ENCODE measurements around the gene SOX9. TPM values are rescaled to one million over a fixed set of nuclear protein-coding genes. Genes with fewer than 3 reads are reported as not detected.
"Not testable (repeated sequence)": the region's sequence is repeated elsewhere in the genome, so short reads cannot be mapped to it uniquely, and the experiment has no call there.

The SOX9 gene
- total RNA-seq, 1 donor = not detected

DNA sequence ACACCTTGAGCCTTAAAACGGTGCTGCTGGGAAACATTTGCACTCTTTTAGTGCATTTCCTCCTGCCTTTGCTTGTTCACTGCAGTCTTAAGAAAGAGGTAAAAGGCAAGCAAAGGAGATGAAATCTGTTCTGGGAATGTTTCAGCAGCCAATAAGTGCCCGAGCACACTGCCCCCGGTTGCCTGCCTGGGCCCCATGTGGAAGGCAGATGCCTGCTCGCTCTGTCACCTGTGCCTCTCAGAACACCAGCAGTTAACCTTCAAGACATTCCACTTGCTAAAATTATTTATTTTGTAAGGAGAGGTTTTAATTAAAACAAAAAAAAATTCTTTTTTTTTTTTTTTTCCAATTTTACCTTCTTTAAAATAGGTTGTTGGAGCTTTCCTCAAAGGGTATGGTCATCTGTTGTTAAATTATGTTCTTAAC, 4.4 kb downstream of the SOX9 start:
- DNase-seq (ENCODE audit: low read depth in 2 of 3, low spot score in 2 of 3) = no peak

DNA sequence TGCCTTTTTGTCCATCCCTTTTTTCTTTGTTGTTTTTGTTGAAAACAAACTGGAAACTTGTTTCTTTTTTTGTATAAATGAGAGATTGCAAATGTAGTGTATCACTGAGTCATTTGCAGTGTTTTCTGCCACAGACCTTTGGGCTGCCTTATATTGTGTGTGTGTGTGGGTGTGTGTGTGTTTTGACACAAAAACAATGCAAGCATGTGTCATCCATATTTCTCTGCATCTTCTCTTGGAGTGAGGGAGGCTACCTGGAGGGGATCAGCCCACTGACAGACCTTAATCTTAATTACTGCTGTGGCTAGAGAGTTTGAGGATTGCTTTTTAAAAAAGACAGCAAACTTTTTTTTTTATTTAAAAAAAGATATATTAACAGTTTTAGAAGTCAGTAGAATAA, 4.9 kb downstream of the SOX9 start:
- no peak for DNase-seq (ENCODE audit: low read depth in 2 of 3, low spot score in 2 of 3)

DNA sequence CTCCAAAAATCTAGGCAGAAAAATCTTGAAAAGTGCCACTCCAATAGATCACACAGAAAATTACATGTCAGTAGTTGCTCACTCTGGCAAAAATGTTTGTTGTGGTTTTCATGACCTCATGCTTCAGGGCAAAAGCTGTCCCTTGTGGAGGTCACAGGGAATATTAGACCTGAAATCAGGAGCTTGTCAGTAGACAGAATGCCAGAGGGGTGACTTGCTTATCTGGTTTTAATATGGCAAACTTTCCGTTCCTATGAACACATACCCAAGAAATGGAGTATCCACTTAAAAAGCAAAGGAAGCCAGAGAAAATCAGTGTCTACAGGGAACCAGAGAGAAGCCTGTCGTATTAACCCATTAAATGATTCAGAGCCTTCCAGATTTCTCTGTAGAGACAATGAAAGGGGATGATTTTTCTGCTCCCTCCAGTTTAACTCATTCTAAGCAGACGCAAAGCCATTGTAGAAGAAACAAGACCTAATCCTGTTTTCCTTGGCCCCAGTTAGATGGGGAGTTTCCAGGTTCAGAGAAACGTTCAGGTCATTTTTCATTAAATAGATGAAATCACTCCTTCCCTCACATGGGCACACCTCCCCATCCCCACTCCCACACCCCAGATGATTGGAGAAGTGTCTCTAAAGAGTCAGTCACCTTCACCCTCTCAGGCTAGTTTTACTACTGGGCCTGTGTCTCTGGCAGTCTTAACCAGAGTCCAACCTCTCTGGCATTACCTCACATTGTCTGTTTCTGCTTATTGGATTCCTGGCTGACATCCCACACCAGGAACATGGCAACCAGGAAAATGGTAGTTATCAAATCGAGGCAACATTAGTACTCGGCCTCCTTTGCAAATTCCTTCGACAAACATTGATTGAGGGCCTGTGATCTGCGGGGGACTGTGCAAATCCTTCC, 6.0 kb downstream of the SOX9 start:
- DNase-seq (ENCODE audit: low read depth in 2 of 3, low spot score in 2 of 3) = no peak

DNA sequence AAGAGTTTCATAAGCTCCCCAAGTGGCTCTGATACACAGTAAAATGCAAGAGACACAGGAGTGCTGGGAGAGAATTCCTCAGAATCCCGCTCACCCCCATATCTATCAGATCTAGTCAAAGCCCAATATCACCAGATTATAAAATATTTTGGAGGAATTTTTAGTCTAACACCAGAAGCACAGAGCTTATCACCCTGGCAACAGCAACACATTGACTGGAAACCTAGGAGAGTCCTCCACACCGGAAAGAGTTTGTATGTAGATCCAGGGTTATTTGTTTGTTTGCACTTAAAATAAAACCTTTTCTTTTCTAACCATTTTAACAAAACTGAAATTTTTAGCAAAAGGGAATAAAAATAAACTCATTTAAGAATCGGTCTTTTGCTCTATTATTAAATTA, 7.2 kb downstream of the SOX9 start:
- DNase-seq (ENCODE audit: low read depth in 2 of 3, low spot score in 2 of 3) = no peak

DNA sequence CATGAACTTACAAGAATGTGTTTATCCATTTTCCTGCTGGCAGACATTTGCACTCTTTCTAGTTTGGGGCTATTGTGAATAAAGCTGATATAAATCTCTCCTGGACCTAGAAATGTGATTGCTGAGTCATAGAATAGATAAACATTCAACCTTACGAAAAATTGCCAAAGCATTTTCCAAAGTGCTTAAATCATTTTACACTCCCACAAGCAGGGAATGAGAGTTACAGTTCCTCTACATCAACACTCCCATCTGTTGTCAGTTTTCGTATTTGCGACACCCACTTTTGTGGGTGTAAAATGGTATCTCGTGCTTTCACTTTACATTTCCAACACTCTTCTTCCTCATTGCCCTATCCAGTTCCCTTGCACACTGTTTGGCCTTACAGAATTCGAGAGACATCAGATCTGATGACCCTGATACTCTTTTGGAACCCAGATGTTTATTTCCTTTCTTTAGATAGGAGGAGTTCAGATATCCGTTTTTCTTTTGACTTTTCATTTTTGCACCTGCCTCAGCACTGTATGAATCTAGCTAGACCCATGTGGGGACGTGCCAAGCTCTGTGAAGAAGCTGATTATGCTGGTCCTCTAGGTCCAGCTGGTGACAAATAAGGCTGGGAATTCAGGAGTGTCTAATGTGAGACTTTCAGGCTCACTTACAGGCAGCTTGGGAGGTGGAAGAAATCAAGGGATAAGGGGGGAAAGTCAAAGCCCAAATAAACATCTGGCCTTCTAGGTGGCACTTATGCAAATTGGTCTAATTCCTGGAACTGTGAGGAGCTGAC, 14.0 kb downstream of the SOX9 start:
- DNase-seq (ENCODE audit: low read depth in 2 of 3, low spot score in 2 of 3) = no peak

DNA sequence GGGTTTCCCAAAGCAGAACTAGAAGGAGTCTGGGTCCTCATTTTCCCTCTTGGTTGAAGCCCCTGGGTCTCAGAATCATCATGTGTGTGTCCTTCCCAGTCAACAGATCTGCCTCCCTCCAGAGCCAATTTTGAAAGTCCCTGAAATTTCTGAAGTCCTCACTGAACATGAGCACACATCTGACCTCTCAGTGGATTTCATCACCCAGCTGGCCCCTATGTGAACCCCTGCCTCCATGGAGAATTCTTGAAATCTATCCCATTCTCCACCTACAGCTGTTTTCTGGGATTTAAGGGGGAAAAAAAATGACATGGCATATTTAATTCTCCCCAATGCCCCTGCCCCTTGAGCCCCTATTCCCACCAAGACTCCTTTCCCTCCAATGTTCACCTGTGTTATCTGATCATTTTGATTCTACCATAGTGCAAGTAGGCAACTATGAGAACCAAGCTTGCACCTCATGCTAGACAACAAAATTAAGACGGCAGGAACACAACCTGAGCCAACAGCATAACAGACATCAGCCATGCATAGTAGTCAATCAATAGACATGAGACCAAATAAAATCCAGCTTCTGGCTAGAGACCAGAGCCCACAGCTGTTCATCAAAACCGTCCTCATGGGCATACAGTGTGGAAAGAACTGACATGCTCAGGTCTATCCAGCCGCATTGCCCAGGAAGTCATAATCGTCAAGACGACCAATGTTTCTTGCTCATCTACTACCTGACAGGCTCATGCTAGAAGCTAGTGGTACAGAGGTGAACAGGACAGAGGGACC, 14.9 kb downstream of the SOX9 start:
- DNase-seq (ENCODE audit: low read depth in 2 of 3, low spot score in 2 of 3) = no peak

DNA sequence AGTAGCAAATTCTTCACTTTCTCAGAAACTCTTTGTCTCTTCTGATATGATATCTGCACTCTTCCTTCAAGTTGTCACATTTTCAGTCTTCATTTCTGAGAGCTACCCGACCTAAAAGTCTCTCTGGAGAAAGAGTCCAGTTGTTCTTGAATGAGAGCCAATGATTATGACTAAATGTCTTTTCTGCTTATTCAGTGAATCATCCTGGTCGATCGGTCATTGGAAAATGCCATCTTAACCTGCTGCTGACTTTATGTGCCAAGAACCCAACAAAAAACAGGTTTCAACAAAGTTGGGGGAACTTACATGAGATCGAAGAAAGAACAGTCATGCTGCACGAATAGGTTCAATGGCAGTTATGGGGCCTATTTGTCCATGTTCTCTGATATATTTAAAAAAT, 15.9 kb downstream of the SOX9 start:
- no peak for DNase-seq (ENCODE audit: low read depth in 2 of 3, low spot score in 2 of 3)

DNA sequence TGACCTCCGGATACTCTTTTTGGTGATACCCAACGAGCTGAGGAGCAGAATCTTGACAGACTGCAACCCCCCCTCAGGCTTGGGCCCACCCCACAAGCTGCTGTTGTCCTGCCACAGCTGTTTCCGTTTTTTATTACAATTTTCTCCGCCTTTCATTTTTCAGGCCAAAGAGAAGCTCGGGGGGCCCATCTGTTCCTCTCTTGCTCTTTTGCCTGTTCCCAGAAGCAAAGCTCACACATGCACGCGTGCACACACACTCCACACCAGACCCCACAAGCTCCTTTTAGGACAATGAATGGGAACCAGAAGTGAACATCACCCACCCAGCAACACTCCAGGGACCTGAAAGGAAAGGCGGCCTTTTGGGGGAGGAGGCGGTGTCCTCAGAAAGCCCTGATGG, 16.3 kb downstream of the SOX9 start:
- DNase-seq (ENCODE audit: low read depth in 2 of 3, low spot score in 2 of 3) = no peak

DNA sequence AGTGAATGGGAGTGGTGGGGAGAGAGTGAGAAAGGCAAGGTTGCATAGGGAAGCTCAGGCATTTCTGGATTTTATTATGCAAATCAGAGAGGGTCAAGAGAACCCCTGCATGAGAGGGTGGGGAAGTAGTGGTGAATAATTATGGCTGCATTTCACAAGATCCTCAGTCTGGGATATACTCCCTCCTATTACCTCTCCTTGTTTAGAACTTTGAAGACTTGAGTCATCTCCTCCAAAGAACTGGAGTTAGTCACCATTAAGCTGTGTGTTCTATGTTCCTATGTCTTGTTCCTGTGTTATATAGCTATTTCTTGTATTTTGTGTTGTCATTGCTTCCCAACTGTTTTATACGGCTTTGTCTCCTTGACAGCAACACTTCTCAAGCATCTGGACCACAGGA, 18.4 kb downstream of the SOX9 start:
- DNase-seq (ENCODE audit: low read depth in 2 of 3, low spot score in 2 of 3) = no peak

DNA sequence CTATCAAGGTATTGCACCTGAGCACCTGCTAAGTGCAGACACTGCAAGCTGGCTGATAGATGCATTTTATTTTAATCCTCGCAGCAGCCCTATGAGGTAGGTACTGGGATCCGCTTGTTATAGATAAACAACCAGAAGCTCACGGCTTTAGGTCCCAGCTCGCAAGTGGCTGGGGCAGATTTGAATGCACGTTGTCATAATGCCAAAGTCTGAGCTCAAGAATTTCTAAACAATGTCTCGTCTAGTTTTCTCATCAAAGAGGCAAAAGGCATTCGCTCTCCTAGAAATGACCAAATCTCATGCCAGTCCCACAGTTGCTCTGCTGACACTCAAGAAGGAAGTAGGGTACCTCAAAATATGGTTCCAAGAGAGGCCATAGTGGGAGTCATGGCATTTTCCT, 20.5 kb downstream of the SOX9 start:
- DNase-seq (ENCODE audit: low read depth in 2 of 3, low spot score in 2 of 3) = no peak

DNA sequence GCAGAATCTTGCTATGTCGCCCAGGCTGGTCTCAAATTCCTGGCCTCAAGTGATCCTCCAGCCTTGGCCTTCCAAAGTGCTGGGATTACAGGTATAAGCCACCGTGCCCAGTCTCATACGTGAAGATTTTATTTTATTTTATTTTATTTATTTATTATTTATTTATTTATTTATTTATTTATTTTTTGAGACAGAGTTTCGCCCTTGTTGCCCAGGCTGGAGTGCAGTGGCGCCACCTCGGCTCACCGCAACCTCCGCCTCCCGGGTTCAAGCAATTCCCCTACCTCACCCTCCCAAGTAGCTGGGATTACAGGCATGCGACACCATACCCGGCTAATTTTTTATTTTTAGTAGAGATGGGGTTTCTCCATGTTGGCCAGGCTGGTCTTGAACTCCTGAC, 21.3 kb downstream of the SOX9 start:
- DNase-seq (ENCODE audit: low read depth in 2 of 3, low spot score in 2 of 3) = not testable (repeated sequence)

DNA sequence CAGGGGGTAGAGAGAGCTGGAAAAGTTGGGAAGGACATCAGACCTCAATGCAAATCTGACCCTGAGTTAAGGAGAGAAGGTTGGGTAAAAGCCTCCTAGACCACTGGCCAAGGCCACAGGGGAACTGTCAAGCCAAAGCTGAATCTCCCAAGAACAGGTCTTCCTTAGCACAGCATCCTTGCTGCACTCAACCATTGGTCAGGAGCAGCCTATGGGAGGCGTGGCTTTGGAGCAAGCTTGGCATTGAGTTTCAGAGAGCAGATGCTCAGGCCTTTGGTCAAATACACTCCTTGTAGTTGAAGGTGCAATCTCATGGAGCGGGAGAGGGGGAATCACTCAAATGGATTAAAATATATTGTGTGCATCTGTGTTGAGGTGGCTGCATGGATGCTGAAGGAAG, 21.8 kb downstream of the SOX9 start:
- DNase-seq (ENCODE audit: low read depth in 2 of 3, low spot score in 2 of 3) = no peak

DNA sequence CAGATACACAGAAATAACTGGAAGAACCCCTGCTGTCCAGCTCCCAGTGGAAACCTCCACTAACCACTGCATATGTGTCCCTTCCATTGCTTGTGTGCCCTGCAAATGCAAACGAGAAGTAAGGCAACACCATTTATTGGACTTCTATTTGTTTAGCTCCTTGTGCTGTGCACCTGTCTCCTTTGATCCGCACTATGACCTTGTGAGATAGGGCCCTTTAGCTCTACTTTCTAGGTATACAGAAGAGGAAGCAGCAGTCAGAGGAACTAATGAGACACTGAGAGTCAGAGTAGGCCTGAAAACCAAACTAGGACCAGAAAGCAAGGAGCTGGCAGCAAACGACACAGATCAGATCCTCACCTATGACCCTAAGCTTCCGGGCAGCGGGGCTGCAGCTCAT, 22.4 kb downstream of the SOX9 start:
- no peak for DNase-seq (ENCODE audit: low read depth in 2 of 3, low spot score in 2 of 3)

DNA sequence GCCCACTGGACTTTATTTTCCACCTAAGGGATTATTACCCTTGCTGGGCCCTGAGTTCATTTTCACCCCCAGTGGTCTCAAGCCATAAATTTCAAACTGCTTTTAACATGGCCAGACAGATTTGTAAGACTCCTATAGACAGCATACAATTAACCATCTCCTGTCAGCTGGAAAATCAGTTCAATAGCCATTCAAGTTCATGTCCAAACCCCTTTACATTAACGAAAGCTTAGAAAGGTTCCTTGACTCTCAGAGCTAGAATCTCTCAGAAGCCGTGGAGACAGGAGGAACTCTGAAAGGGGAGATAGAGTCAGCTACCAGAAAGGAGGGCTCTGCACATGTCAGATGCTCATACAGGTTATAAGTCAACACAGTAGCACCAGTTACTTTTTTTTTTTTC, 23.3 kb downstream of the SOX9 start:
- no peak for DNase-seq (ENCODE audit: low read depth in 2 of 3, low spot score in 2 of 3)

DNA sequence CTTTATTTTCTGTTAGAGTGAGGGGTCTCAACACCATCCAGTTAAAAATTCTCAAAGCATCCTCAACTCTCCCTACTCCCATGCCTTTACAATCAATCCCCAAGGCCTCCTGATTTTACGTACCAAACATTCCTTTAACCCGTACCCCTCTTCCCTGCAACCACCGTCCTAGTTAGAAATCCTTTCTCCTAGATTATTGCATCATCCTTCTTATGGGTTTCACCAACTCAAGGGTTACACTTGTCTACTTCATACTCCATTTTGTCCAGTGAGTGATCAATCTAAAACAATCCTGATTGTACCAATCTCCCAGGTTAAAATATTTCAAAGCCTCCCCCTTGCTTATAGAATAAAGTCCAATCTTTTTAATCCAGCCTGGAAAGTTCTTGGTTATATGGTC, 24.7 kb downstream of the SOX9 start:
- DNase-seq (ENCODE audit: low read depth in 2 of 3, low spot score in 2 of 3) = no peak

DNA sequence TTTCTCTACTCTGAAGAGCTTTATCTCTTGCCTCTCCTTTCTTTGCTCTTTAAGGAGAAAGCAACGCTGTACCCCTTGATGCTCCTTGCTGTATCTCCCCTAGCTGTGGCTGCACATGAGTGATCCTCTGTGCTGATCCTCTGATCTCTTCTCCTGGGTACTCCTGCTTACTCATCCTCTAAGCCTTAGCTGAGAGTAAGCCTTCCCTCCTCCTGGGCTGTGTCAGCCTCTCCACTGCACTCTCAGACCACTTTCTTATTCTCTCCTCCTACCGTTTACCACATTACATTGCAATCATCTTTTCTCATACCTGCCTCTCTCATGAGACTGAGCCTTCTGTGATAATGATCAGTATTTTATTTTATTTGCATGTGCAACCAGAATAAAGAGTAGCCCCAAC, 25.1 kb downstream of the SOX9 start:
- DNase-seq (ENCODE audit: low read depth in 2 of 3, low spot score in 2 of 3) = no peak

DNA sequence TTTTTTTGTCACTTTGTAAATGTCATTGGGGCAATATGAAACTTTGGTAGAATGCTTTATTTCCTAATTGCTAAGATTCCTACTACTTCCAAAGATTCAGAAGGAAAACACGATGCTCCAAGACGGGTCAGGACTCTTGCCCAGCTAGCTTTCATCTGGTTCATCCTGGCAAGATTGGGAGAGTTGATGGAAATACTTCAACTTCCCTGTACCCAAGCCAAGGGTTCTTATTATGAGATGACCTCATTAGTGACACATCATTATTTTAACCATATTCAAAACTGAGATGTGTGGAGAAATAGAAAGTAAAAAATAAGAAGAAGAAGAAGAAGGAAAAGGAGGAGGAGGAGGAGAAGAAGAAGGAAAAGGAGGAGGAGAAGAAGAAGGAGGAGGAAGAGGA, 25.6 kb downstream of the SOX9 start:
- DNase-seq (ENCODE audit: low read depth in 2 of 3, low spot score in 2 of 3) = no peak

DNA sequence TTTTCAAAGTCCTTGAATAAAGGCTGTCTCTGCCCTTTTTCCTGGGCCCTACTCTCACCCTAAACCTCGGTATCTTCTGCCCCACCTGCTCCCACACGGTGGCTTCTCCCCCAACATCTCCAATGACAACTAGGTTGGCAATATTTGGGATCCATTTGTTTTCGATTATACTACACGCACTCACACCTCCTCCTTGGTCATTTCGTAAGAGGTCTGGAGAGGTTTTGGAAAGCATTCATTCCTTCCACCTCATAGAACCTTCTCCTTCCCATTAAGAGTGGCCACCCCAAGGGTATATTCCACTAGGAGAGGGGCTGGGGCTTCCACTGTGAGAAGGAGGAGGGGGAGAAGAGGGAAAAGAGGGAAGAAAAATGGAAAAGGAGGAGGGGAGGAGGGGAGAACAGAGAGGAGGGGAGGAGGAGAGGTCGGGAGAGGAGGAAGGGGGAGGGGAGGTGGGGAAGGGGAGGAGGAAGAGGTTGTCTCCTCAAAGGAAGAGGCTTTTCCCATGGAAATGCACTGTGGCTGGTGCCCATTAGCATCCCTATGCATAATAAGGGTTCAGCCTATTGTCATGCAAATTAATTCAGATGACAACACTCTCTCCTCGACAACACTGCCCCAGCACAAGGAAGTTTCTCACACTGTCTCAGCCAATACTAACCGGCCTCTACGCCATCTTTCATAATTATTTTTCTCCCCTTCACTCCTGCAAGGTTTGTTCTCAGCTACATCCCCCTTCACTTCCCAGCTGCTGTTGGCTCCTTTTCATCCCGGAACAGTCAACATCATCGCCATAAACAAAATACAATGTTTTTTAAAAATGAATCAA, 30.0 kb downstream of the SOX9 start:
- DNase-seq (ENCODE audit: low read depth in 2 of 3, low spot score in 2 of 3) = no peak

DNA sequence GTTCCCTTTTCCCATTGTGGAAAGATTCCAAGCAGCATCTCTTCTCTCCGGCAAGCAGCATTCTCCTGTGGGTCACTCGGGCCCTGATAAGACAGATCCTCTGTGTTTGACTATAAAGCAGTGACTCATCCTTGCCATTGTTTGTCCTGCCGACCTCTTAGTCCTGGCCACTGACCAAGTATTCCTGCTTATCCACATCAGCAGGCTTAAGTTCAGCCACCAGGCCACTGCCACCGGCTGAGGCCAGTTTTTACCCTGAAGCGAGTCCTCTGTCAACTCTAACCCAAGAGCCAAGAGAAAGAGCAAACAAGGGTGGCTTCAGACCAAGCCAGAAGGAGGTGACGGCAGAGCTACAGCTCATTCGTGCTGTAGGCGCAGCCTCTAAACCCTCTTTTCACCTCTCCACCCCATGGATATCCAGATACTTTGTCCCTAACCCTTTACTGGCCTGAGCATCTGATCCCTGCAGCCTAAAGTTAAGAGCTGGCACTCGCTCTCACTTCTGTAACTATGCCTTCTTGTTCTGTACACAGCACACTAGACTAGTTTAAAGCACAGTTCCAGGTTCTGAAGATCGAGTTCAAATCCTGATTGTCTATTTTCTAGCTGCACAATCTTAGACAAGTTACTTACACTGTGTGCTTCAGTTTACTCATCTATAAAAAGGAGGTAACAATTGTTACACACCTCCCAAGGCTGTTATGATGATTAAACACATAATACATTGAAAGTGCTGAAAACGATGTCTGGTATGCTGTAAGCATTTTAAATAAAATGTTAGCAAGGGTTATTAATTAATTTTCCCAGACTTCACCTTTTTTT, 31.0 kb downstream of the SOX9 start:
- DNase-seq (ENCODE audit: low read depth in 2 of 3, low spot score in 2 of 3) = no peak
